ENCODE results near the gene STK24.
"Not testable (repeated sequence)": the region's sequence is repeated elsewhere in the genome, so short reads cannot be mapped to it uniquely, and the experiment has no call there.

STK24 gene

DNA sequence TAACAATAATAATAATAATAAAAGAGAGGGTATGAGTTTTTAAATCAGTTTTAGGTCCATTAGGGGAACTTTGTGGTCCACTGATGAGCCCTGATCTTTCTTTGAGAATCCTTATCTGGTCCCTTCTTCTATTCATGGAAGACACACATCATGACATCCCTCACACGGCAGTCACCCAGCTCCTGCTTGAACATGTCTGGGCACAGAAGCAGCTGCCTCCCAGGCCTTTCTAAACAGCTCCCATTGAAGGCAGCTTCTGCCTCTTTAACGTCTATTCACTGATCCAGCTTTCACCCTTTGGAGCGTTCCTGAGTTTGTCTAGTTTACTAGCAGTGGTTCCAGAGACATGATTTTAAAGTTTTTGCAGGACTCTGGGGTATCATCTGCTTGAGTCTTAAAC lies 42.6 kb upstream of the STK24 start:
- no peak overlapping the region for H2AK5ac ChIP-seq (ENCODE audit: low read length)
- no peak overlapping the region for H3K14ac ChIP-seq (ENCODE audit: low read length)
- H3K27me3 ChIP-seq (ENCODE audit: insufficient read depth, low read length), result no peaks in the 10 kb centered on the region
- no peaks in the 10 kb centered on the region for H3K79me2 ChIP-seq (ENCODE audit: control insufficient read depth, insufficient read depth, low read length, poor library complexity)
- H2BK12ac ChIP-seq (ENCODE audit: low read length), result no peak overlapping the region
- H3K18ac ChIP-seq (ENCODE audit: low read length), result no peak overlapping the region
- H3K4me1 ChIP-seq (ENCODE audit: control insufficient read depth in 1 of 2, insufficient read depth in 2 of 2, low read length in 2 of 2), result no peaks in the 10 kb centered on the region
- H3K4me2 ChIP-seq (ENCODE audit: low read length), result no peak overlapping the region
- WGBS (ENCODE audit: extremely low coverage, insufficient coverage, insufficient read length), result no CpG with 5 or more reads among the region's 3 CpGs
- H3K79me1 ChIP-seq (ENCODE audit: low read length), result no peaks in the 10 kb centered on the region
- H3K9ac ChIP-seq (ENCODE audit: low read length), result no peak overlapping the region
- H3K27ac ChIP-seq (ENCODE audit: low read depth, low read length), result no peak overlapping the region
- H3K23ac ChIP-seq (ENCODE audit: low read length), result no peak overlapping the region
- no peak overlapping the region for H3K4me3 ChIP-seq (ENCODE audit: low read depth, low read length)
- H3K36me3 ChIP-seq (ENCODE audit: control insufficient read depth in 1 of 2, insufficient read depth in 2 of 2, low read length in 2 of 2), result no peaks in the 10 kb centered on the region
- H4K12ac ChIP-seq (ENCODE audit: low read depth, low read length), result no peak overlapping the region
- H2BK120ac ChIP-seq (ENCODE audit: insufficient read depth, low read length, poor library complexity), result no peak overlapping the region
- no peaks in the 10 kb centered on the region for H3K9me3 ChIP-seq (ENCODE audit: insufficient read depth, low read depth, low read length)
- DNase-seq, result no peak
- H2BK5ac ChIP-seq (ENCODE audit: low read depth, low read length, poor library complexity), result no peak overlapping the region
- H2AFZ ChIP-seq (ENCODE audit: insufficient read depth, low read length, poor library complexity), result no peak overlapping the region
- no peak overlapping the region for H3K4ac ChIP-seq (ENCODE audit: low read depth, low read length)
- H4K8ac ChIP-seq (ENCODE audit: low read depth, low read length), result no peak overlapping the region
- no peak overlapping the region for H4K91ac ChIP-seq (ENCODE audit: low read depth, low read length)

- not testable (repeated sequence) for H3K27ac ChIP-seq (ENCODE audit: low read depth, low read length); H3K4me2 ChIP-seq (ENCODE audit: low read length); H3K9me3 ChIP-seq (ENCODE audit: insufficient read depth, low read depth, low read length); DNase-seq; H3K14ac ChIP-seq (ENCODE audit: low read length); H3K79me2 ChIP-seq (ENCODE audit: control insufficient read depth, insufficient read depth, low read length, poor library complexity); H3K4me3 ChIP-seq (ENCODE audit: low read depth, low read length); H3K23ac ChIP-seq (ENCODE audit: low read length); H4K91ac ChIP-seq (ENCODE audit: low read depth, low read length); H3K9ac ChIP-seq (ENCODE audit: low read length); H3K18ac ChIP-seq (ENCODE audit: low read length); H3K36me3 ChIP-seq (ENCODE audit: control insufficient read depth in 1 of 2, insufficient read depth in 2 of 2, low read length in 2 of 2); H2BK12ac ChIP-seq (ENCODE audit: low read length); H2BK120ac ChIP-seq (ENCODE audit: insufficient read depth, low read length, poor library complexity); H2AK5ac ChIP-seq (ENCODE audit: low read length); H2BK5ac ChIP-seq (ENCODE audit: low read depth, low read length, poor library complexity); H2AFZ ChIP-seq (ENCODE audit: insufficient read depth, low read length, poor library complexity); H3K4me1 ChIP-seq (ENCODE audit: control insufficient read depth in 1 of 2, insufficient read depth in 2 of 2, low read length in 2 of 2); H3K79me1 ChIP-seq (ENCODE audit: low read length); H4K8ac ChIP-seq (ENCODE audit: low read depth, low read length); H3K27me3 ChIP-seq (ENCODE audit: insufficient read depth, low read length); H3K4ac ChIP-seq (ENCODE audit: low read depth, low read length); H4K12ac ChIP-seq (ENCODE audit: low read depth, low read length)
- WGBS (ENCODE audit: extremely low coverage, insufficient coverage, insufficient read length), result no CpG with 5 or more reads among the region's 2 CpGs
Observed at GRCh38 chr13:98615595-98615994, 38.7 kb upstream of the STK24 start.

DNA sequence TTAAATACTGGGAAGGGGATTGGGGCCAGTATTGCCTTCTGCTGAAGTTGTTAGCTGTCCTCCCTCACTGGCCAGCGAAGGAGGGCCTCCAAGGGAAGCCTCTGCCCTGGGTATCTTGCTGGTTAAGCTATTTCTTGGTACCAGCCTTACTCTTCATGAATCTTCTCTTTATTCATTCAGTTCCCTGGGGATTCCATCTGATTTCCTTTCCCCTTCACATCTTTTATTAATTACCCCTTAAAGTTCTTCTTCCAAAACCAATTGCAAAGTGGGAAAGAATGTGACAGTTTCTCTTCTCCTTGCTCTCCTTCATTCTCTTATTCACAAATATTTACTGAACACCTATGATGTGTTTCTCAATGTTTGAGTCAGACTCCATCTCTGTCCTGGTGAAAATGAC lies 36.7 kb upstream of the STK24 start:
- H3K27me3 ChIP-seq (ENCODE audit: insufficient read depth, low read length), result no peaks in the 10 kb centered on the region

GRCh38 chr13:98609756-98610155 lies 32.8 kb upstream of the STK24 start:
- Histone ChIP-seq H3K4me3 (ENCODE audit: low read depth, low read length) (no peak overlapping the region), H4K12ac (ENCODE audit: low read depth, low read length) (no peak overlapping the region), H3K27me3 (ENCODE audit: insufficient read depth, low read length) (no peaks in the 10 kb centered on the region), H3K36me3 (ENCODE audit: control insufficient read depth in 1 of 2, insufficient read depth in 2 of 2, low read length in 2 of 2) (no peaks in the 10 kb centered on the region), H2BK5ac (ENCODE audit: low read depth, low read length, poor library complexity) (no peak overlapping the region), H3K9ac (ENCODE audit: low read length) (no peak overlapping the region), H3K27ac (ENCODE audit: low read depth, low read length) (no peak overlapping the region), H4K8ac (ENCODE audit: low read depth, low read length) (no peak overlapping the region), H3K4me1 (ENCODE audit: control insufficient read depth in 1 of 2, insufficient read depth in 2 of 2, low read length in 2 of 2) (peaks cover 0 to 2% of the 10 kb centered on the region in 2 experiments), H4K91ac (ENCODE audit: low read depth, low read length) (no peak overlapping the region), H2BK120ac (ENCODE audit: insufficient read depth, low read length, poor library complexity) (no peak overlapping the region), H3K23ac (ENCODE audit: low read length) (no peak overlapping the region), H3K18ac (ENCODE audit: low read length) (no peak overlapping the region), H2BK12ac (ENCODE audit: low read length) (no peak overlapping the region), H2AFZ (ENCODE audit: insufficient read depth, low read length, poor library complexity) (no peak overlapping the region), H3K9me3 (ENCODE audit: insufficient read depth, low read depth, low read length) (no peaks in the 10 kb centered on the region), H3K79me2 (ENCODE audit: control insufficient read depth, insufficient read depth, low read length, poor library complexity) (no peaks in the 10 kb centered on the region), H3K79me1 (ENCODE audit: low read length) (no peaks in the 10 kb centered on the region), H3K4me2 (ENCODE audit: low read length) (no peak overlapping the region), H3K4ac (ENCODE audit: low read depth, low read length) (no peak overlapping the region), H3K14ac (ENCODE audit: low read length) (no peak overlapping the region), H2AK5ac (ENCODE audit: low read length) (no peak overlapping the region)
- WGBS (ENCODE audit: extremely low coverage, insufficient coverage, insufficient read length), result no CpG with 5 or more reads among the region's 5 CpGs
- DNase-seq, result no peak

More for the DNA sequence above, 36.7 kb upstream of the STK24 start:
- Histone ChIP-seq H3K4me1 (ENCODE audit: control insufficient read depth in 1 of 2, insufficient read depth in 2 of 2, low read length in 2 of 2) (no peaks in the 10 kb centered on the region), H3K18ac (ENCODE audit: low read length) (no peak overlapping the region), H3K14ac (ENCODE audit: low read length) (no peak overlapping the region), H3K4me2 (ENCODE audit: low read length) (no peak overlapping the region), H3K27ac (ENCODE audit: low read depth, low read length) (no peak overlapping the region), H4K12ac (ENCODE audit: low read depth, low read length) (no peak overlapping the region), H2AFZ (ENCODE audit: insufficient read depth, low read length, poor library complexity) (no peak overlapping the region), H2BK12ac (ENCODE audit: low read length) (no peak overlapping the region), H3K4ac (ENCODE audit: low read depth, low read length) (no peak overlapping the region), H3K9ac (ENCODE audit: low read length) (no peak overlapping the region), H3K9me3 (ENCODE audit: insufficient read depth, low read depth, low read length) (no peaks in the 10 kb centered on the region), H2BK5ac (ENCODE audit: low read depth, low read length, poor library complexity) (no peak overlapping the region), H4K8ac (ENCODE audit: low read depth, low read length) (no peak overlapping the region), H3K23ac (ENCODE audit: low read length) (no peak overlapping the region), H3K79me2 (ENCODE audit: control insufficient read depth, insufficient read depth, low read length, poor library complexity) (no peaks in the 10 kb centered on the region), H2AK5ac (ENCODE audit: low read length) (no peak overlapping the region), H3K4me3 (ENCODE audit: low read depth, low read length) (no peak overlapping the region), H3K79me1 (ENCODE audit: low read length) (no peaks in the 10 kb centered on the region), H4K91ac (ENCODE audit: low read depth, low read length) (no peak overlapping the region), H3K36me3 (ENCODE audit: control insufficient read depth in 1 of 2, insufficient read depth in 2 of 2, low read length in 2 of 2) (no peaks in the 10 kb centered on the region), H2BK120ac (ENCODE audit: insufficient read depth, low read length, poor library complexity) (no peak overlapping the region)
- no CpG with 5 or more reads among the region's 1 CpG for WGBS (ENCODE audit: extremely low coverage, insufficient coverage, insufficient read length)
- no peak for DNase-seq
